Nephron progenitor cell (in vitro differentiated cells): ENCODE measurements around the gene MZT1.
A peak's percentile ranks its signal among the peaks of the same experiment; 100 is the strongest.
"Not testable (repeated sequence)": the region's sequence is repeated elsewhere in the genome, so short reads cannot be mapped to it uniquely, and the experiment has no call there.

Experiments used
- DNase-seq: peaks from one replicate; pipeline ENCODE4 v3.0.0; 2021
- H3K27ac Mint-ChIP-seq: 2 replicates; pipeline ENCODE4 v1.8.0; 2021; ENCODE audit warnings: mild to moderate bottlenecking, moderate library complexity, mixed read lengths
- H3K27me3 Mint-ChIP-seq: 2 replicates; pipeline ENCODE4 v1.8.0; 2021; ENCODE audit warnings: mild to moderate bottlenecking, low read depth, mixed read lengths; ENCODE audit not compliant: poor library complexity
- H3K36me3 Mint-ChIP-seq: 2 replicates; pipeline ENCODE4 v1.8.0; 2021; ENCODE audit warnings: low read depth, mixed read lengths
- H3K4me1 Mint-ChIP-seq: 2 replicates; pipeline ENCODE4 v1.8.0; 2021; ENCODE audit warnings: mixed read lengths
- H3K4me3 Mint-ChIP-seq: 2 replicates; pipeline ENCODE4 v1.8.0; 2021; ENCODE audit warnings: mild to moderate bottlenecking, moderate library complexity, mixed read lengths
- H3K9me3 Mint-ChIP-seq: 2 replicates; pipeline ENCODE4 v1.8.0; 2021; ENCODE audit warnings: mild to moderate bottlenecking, moderate library complexity, mixed read lengths
- TF ChIP-seq, protein P1 (sequence below): fragments of 200-600 bp; sonication (generic); IDR thresholded peaks from 2 replicates; pipeline ENCODE4 v1.5.0; 2021; ENCODE audit warnings: antibody characterized with exemption

The MZT1 gene

GRCh38 chr13:72726726-72727416 lies 558 bp downstream of the MZT1 start:
- DNase-seq, result peak; percentile 70
- H3K27me3 Mint-ChIP-seq, result peaks cover 4% of the 10 kb centered on the region
- peaks cover 39% of the 10 kb centered on the region for H3K4me1 Mint-ChIP-seq
- H3K4me3 Mint-ChIP-seq, result peak overlapping the region; percentile 95
- TF ChIP-seq, protein P1, sequence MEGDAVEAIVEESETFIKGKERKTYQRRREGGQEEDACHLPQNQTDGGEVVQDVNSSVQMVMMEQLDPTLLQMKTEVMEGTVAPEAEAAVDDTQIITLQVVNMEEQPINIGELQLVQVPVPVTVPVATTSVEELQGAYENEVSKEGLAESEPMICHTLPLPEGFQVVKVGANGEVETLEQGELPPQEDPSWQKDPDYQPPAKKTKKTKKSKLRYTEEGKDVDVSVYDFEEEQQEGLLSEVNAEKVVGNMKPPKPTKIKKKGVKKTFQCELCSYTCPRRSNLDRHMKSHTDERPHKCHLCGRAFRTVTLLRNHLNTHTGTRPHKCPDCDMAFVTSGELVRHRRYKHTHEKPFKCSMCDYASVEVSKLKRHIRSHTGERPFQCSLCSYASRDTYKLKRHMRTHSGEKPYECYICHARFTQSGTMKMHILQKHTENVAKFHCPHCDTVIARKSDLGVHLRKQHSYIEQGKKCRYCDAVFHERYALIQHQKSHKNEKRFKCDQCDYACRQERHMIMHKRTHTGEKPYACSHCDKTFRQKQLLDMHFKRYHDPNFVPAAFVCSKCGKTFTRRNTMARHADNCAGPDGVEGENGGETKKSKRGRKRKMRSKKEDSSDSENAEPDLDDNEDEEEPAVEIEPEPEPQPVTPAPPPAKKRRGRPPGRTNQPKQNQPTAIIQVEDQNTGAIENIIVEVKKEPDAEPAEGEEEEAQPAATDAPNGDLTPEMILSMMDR, result no peak
- peaks cover 23% of the 10 kb centered on the region for H3K9me3 Mint-ChIP-seq
- H3K36me3 Mint-ChIP-seq, result peaks cover 60% of the 10 kb centered on the region
- no peak overlapping the region for H3K27ac Mint-ChIP-seq

- DNase-seq, H3K27ac Mint-ChIP-seq, H3K27me3 Mint-ChIP-seq: not testable (repeated sequence)
- peaks cover 60% of the 10 kb centered on the region for H3K36me3 Mint-ChIP-seq
- peak overlapping the region; percentile 95 for H3K4me3 Mint-ChIP-seq
- peaks cover 39% of the 10 kb centered on the region for H3K4me1 Mint-ChIP-seq
- peaks cover 23% of the 10 kb centered on the region for H3K9me3 Mint-ChIP-seq
Measured at GRCh38 chr13:72726185-72726584, 1.2 kb downstream of the MZT1 start.

DNA sequence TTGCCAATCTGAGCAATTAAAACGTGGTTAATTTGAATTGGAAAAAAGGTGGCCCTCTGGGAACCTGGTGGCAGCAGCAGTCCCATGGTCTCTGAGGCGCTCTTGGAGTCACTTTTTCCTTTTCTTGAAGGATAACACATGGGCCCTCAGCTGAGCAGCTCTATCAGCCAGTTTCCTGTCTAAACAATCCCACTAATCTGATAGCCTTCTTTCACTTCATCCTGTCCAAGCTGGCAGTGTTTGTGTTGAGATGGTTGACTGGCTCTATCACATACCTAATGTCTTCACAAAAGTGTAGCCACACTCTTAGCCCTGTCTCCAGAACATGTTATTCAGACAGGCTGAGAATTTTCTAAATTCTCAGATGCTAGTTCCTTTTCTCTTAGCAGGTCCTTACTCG lies 10.7 kb downstream of the MZT1 start:
- H3K36me3 Mint-ChIP-seq, result peaks cover 97% of the 10 kb centered on the region

GRCh38 chr13:72700509-72700908 lies 26.9 kb downstream of the MZT1 start:
- Mint-ChIP-seq H3K27ac (no peak overlapping the region), H3K9me3 (peaks cover 8% of the 10 kb centered on the region), H3K4me3 (no peak overlapping the region), H3K27me3 (peaks cover under 1% of the 10 kb centered on the region), H3K4me1 (peaks cover under 1% of the 10 kb centered on the region), H3K36me3 (peaks cover 10% of the 10 kb centered on the region)
- no peak for DNase-seq
- TF ChIP-seq, protein P1, result no peak

More for the DNA sequence above, 10.7 kb downstream of the MZT1 start:
- no peak overlapping the region for H3K4me3 Mint-ChIP-seq
- H3K27ac Mint-ChIP-seq, result no peak overlapping the region
- TF ChIP-seq, protein P1, result no peak
- no peak for DNase-seq
- no peaks in the 10 kb centered on the region for H3K4me1 Mint-ChIP-seq
- peaks cover 46% of the 10 kb centered on the region for H3K9me3 Mint-ChIP-seq
- peaks cover 3% of the 10 kb centered on the region for H3K27me3 Mint-ChIP-seq

DNA sequence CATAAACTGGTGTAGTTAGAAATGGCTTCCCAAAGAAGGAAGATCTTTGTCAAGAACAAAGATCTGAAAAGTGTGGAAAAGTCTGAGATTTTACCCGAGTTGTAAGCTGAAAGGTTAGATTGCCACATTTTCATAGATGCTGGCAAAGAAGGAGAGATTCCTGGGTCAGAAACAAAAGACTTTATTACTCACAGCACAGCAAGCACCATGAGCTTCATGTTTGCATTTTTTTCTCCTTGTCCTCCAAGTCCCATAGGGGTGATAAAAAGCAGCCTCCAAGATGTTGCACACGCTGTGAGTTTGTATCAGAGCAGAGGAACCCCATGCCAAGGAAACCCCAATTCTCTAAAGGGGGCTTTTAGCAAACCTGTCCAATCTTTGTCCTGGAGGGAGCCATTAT lies 29.3 kb downstream of the MZT1 start:
- Mint-ChIP-seq H3K27me3 (peaks cover 3% of the 10 kb centered on the region), H3K9me3 (peaks cover 8% of the 10 kb centered on the region), H3K36me3 (no peaks in the 10 kb centered on the region), H3K4me1 (peaks cover 15% of the 10 kb centered on the region), H3K4me3 (no peak overlapping the region), H3K27ac (no peak overlapping the region)
- no peak for DNase-seq
- TF ChIP-seq, protein P1, result no peak

- Mint-ChIP-seq H3K4me3 (no peak overlapping the region), H3K27ac (no peak overlapping the region), H3K27me3 (peaks cover 3% of the 10 kb centered on the region), H3K36me3 (no peaks in the 10 kb centered on the region), H3K4me1 (peaks cover 15% of the 10 kb centered on the region), H3K9me3 (peaks cover 22% of the 10 kb centered on the region)
- TF ChIP-seq, protein P1, result no peak
- DNase-seq, result no peak
Measured at GRCh38 chr13:72696579-72696978, 30.9 kb downstream of the MZT1 start.
